Calu3 (cell line): ENCODE results near the gene NOX5. TPM values are rescaled to one million over a fixed set of nuclear protein-coding genes. Genes with fewer than 3 reads are reported as not detected.

Experiments
- BruUV-seq: library from RNA; stranded (reverse); fragments of 400-500 nt; replicated peaks from 2 replicates; lab custom pipeline; 2021; lab: Mats Ljungman, UMichigan
- CTCF ChIA-PET: fragments of 300-600 bp; sonication (Branson Sonifier 250); formaldehyde crosslinking; loops from one replicate; lab custom pipeline; 2022; ENCODE audit warnings: antibody characterized with exemption; lab: Charles Lee
- DNase-seq: peaks from one replicate; pipeline ENCODE4 v3.0.0; 2022
- H3K27ac Mint-ChIP-seq: one replicate; pipeline ENCODE4 v1.8.0; 2022; ENCODE audit warnings: mixed read lengths; ENCODE audit not compliant: unreplicated experiment
- H3K27me3 Mint-ChIP-seq: one replicate; pipeline ENCODE4 v1.8.0; 2022; ENCODE audit warnings: mixed read lengths; ENCODE audit not compliant: unreplicated experiment
- H3K36me3 Mint-ChIP-seq: one replicate; pipeline ENCODE4 v1.8.0; 2022; ENCODE audit warnings: mild to moderate bottlenecking, moderate library complexity, mixed read lengths; ENCODE audit not compliant: insufficient read depth, unreplicated experiment
- H3K4me1 Mint-ChIP-seq: one replicate; pipeline ENCODE4 v1.8.0; 2022; ENCODE audit warnings: mild to moderate bottlenecking, low read depth, mixed read lengths; ENCODE audit not compliant: unreplicated experiment
- H3K4me3 Mint-ChIP-seq: one replicate; pipeline ENCODE4 v1.8.0; 2022; ENCODE audit warnings: mild to moderate bottlenecking, low read depth, moderate library complexity, mixed read lengths; ENCODE audit not compliant: unreplicated experiment
- H3K9me3 Mint-ChIP-seq: one replicate; pipeline ENCODE4 v1.8.0; 2022; ENCODE audit warnings: low read depth, mixed read lengths; ENCODE audit not compliant: unreplicated experiment
- intact Hi-C: fragments of 100-400 bp; cut with micrococcal nuclease; formaldehyde crosslinking; loops from one replicate; pipeline ENCODE4 v1.10.0; 2022; ENCODE audit not compliant: unreplicated experiment
- total RNA-seq: library from RNA; stranded (reverse); gene quantifications from 2 replicates; pipeline ENCODE4 v1.2.3, GENCODE V29; 2022
- TF ChIP-seq, protein P1 (sequence below): fragments of 200-600 bp; IDR thresholded peaks from one replicate; pipeline ENCODE4 v1.8.0; 2022; ENCODE audit warnings: antibody characterized with exemption; ENCODE audit not compliant: unreplicated experiment

NOX5 gene
- total RNA-seq, 1 experiment from 2014 or later, result 0.14 TPM

DNA sequence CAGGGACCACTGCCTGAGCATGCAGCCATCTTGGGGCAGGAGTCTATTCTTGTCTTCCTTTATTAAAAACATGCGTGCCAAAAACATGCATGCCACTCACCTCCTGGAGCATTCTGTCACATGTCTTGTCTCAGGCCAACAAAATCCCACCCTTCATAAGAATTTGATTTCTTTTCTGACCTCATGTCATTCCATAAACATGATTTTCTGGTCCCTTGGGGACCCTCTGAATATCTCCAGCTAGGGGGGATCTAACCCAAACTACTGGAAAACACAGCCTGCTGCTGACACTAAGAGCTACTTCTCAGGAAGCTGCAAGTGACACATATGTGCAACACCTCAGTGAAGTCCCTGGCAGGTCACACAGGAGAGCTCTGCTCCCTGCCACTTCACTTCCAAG is 26.8 kb upstream of the NOX5 start:
- CTCF ChIA-PET, result no interaction called here

DNA sequence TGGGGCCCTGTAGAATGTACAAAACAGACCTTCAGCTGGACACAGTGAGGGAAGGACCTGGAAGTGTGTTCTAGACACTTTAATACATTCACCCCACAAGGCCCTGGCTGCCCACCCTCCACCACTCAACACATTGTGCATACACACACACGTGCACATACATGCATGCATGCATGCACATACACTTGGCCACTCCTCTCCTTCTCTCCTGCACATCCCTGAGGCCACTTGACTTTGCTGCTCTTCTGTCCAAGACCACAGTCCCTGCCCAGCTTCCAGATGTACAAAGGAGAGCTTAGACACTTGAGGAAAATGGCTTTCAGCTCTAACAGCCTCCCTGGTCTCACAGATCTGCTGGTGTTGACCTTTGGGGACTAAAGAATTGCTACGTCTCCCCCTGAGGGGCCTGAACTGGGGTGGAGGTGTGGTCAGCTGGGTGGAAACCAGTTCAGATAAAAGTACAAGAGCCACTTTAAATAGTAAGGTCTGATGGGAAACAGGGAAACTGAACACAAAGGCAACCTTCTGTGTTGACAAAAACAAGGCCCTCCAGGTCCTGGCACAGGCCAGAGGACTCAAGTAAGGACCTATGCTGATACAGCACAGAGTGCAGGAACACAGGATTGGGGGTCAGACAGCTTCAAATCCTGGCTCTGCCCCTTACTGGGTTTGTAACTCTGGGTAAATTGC is 24.8 kb upstream of the NOX5 start:
- BruUV-seq, result no TSS peak

More for the DNA sequence above, 26.8 kb upstream of the NOX5 start:
- Mint-ChIP-seq H3K27me3 (peaks cover 100% of the 10 kb centered on the region), H3K4me3 (no peak overlapping the region), H3K36me3 (no peaks in the 10 kb centered on the region), H3K4me1 (no peaks in the 10 kb centered on the region), H3K9me3 (no peaks in the 10 kb centered on the region), H3K27ac (no peak overlapping the region)
- TF ChIP-seq, protein P1, sequence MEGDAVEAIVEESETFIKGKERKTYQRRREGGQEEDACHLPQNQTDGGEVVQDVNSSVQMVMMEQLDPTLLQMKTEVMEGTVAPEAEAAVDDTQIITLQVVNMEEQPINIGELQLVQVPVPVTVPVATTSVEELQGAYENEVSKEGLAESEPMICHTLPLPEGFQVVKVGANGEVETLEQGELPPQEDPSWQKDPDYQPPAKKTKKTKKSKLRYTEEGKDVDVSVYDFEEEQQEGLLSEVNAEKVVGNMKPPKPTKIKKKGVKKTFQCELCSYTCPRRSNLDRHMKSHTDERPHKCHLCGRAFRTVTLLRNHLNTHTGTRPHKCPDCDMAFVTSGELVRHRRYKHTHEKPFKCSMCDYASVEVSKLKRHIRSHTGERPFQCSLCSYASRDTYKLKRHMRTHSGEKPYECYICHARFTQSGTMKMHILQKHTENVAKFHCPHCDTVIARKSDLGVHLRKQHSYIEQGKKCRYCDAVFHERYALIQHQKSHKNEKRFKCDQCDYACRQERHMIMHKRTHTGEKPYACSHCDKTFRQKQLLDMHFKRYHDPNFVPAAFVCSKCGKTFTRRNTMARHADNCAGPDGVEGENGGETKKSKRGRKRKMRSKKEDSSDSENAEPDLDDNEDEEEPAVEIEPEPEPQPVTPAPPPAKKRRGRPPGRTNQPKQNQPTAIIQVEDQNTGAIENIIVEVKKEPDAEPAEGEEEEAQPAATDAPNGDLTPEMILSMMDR, result no peak
- intact Hi-C loops, result no loop called here
- BruUV-seq, result no TSS peak
- no peak for DNase-seq

DNA sequence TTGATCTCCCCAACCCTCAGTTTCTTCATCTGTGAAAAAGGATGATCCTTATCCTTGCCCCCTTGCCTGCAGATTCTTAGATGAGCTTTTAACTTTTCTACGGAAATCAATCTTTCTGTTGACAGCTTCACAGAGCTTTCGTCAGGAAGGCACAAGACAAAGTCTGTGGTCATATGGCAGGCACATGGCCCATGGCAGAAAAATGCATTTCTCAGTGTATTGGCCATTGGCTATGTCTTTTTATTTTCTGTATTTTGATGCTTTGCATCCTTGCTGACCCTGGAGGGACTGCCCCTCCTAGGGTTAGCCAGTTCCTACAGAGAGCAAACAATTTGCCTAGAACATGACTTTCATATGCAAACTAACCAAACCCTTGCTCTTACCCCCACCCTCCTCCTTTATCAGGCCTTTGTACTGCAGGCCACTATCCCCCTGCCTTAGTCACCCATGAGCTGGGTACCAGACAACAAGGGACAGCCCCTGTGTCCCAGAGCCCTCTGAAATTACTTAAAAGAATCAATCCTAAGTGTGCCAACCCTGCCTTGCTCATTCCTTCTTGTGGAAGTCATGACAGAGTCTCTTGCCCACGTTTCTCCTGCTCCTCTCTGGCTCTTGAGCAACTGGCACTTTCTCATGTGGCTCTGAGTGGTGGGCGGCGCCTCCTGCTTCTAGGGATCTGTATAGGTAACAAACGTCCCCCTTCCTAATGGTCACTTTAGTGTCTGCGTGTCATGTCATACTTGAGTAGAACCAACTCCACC is 24.1 kb upstream of the NOX5 start:
- H3K4me1 Mint-ChIP-seq, result no peaks in the 10 kb centered on the region
- no peak overlapping the region for H3K27ac Mint-ChIP-seq
- DNase-seq, result no peak
- no peaks in the 10 kb centered on the region for H3K36me3 Mint-ChIP-seq
- TF ChIP-seq, protein P1, result no peak
- peaks cover 95% of the 10 kb centered on the region for H3K27me3 Mint-ChIP-seq
- no peaks in the 10 kb centered on the region for H3K9me3 Mint-ChIP-seq
- intact Hi-C loops, result no loop called here
- BruUV-seq, result no TSS peak
- CTCF ChIA-PET, result interaction anchor here (1.2 kb wide), 1 partner anchor 41 kb away, joined by 3 read pairs; no protein-coding TSS in a partner anchor
- H3K4me3 Mint-ChIP-seq, result no peak overlapping the region

More for the DNA sequence above, 24.8 kb upstream of the NOX5 start:
- Mint-ChIP-seq H3K27me3 (peaks cover 95% of the 10 kb centered on the region), H3K4me3 (no peak overlapping the region), H3K9me3 (no peaks in the 10 kb centered on the region), H3K36me3 (no peaks in the 10 kb centered on the region), H3K27ac (no peak overlapping the region), H3K4me1 (no peaks in the 10 kb centered on the region)
- DNase-seq, result no peak
- intact Hi-C loops, result no loop called here
- TF ChIP-seq, protein P1, result no peak
- CTCF ChIA-PET, result interaction anchor here (1.2 kb wide), 1 partner anchor 42 kb away, joined by 3 read pairs; no protein-coding TSS in a partner anchor

DNA sequence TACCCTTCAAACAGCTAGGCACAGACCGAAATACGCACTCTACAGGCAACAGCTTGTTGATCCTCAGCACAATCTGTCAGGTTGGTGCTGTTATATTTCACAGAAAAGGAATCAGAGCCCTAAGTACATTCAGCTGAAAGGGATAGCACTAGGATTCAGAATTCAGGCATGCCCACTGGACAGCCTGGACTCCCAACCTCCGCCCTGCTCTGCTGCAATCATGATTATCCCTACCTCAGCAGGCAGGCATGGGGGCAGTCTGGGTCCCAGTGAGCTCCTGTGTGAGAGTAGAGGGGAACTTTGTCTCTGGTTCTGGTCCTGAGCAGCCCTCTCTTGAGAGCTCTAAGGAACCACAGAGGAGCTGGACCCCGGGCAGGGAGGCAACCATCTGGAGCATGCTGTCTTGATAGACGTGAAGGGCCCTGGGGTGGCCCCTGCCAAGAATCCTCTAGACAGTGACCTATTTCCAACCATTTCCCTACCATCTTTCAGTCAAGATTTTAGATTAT is 23.4 kb upstream of the NOX5 start:
- no peak for DNase-seq
- intact Hi-C loops, result no loop called here
- H3K4me3 Mint-ChIP-seq, result no peak overlapping the region
- CTCF ChIA-PET, result interaction anchor here (1.2 to 1.4 kb wide), 2 partner anchors 40 to 43 kb away, joined by 3 read pairs; no protein-coding TSS in a partner anchor
- H3K27ac Mint-ChIP-seq, result no peak overlapping the region
- TF ChIP-seq, protein P1, result no peak
- H3K9me3 Mint-ChIP-seq, result no peaks in the 10 kb centered on the region
- no peaks in the 10 kb centered on the region for H3K36me3 Mint-ChIP-seq
- peaks cover 93% of the 10 kb centered on the region for H3K27me3 Mint-ChIP-seq
- H3K4me1 Mint-ChIP-seq, result no peaks in the 10 kb centered on the region
- BruUV-seq, result no TSS peak
